AG10803 (cell line): Measurements from ENCODE around the gene TULP4.
"Not testable (repeated sequence)": the region's sequence is repeated elsewhere in the genome, so short reads cannot be mapped to it uniquely, and the experiment has no call there.

Source experiments
- DNase-seq: peaks from one replicate; pipeline ENCODE4 v3.0.0; 2010; ENCODE audit warnings: low read depth
- H3K4me3 ChIP-seq: 2 replicates; pipeline ENCODE4 v1.5.1; 2011; ENCODE audit warnings: mild to moderate bottlenecking, low read length, control low read depth
- CTCF ChIP-seq: conservative IDR thresholded peaks from 2 replicates; pipeline ENCODE4 v1.5.1; 2011; ENCODE audit warnings: mild to moderate bottlenecking, low read length, control low read depth, inconsistent platforms

Gene TULP4

DNA sequence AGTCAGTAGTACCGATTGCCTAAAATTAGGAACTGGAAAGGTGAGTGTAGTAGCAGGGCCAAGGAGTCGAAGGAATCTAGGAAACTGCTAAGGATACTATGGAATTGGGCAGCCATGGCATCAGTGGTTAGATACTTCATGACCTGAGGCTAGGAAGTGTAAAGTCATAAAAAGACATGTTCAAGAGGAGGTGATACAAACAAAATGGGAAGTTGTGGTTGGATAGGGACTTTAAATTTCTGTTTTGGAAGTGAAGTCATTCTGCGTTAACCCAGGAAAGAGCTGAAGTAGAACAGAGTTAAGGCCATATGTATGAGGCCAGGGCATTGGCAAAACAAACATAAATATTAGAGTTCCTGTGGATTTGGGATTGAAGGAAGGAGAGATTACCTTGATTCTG, 159.1 kb downstream of the TULP4 start:
- no peak for TF ChIP-seq CTCF
- DNase-seq, result no peak
- H3K4me3 ChIP-seq, result no peak overlapping the region

GRCh38 chr6:158472447-158472846, 160.2 kb downstream of the TULP4 start:
- TF ChIP-seq CTCF, result no peak
- H3K4me3 ChIP-seq, result no peak overlapping the region
- DNase-seq, result no peak

GRCh38 chr6:158474961-158475343, 162.7 kb downstream of the TULP4 start:
- DNase-seq, result peak; percentile 29
- H3K4me3 ChIP-seq, result no peak overlapping the region
- TF ChIP-seq CTCF, result no peak

- peak; percentile 75 for DNase-seq
- H3K4me3 ChIP-seq, result no peak overlapping the region; the same call in 1 of the 2 replicates
Measured at GRCh38 chr6:158475344-158476302, 163.4 kb downstream of the TULP4 start.

GRCh38 chr6:158476389-158476788, 164.1 kb downstream of the TULP4 start:
- H3K4me3 ChIP-seq, result no peak overlapping the region
- no peak for DNase-seq
- TF ChIP-seq CTCF, result no peak

More at GRCh38 chr6:158475344-158476302, 163.4 kb downstream of the TULP4 start:
- no peak for TF ChIP-seq CTCF

GRCh38 chr6:158477722-158478121, 165.5 kb downstream of the TULP4 start:
- not testable (repeated sequence) for H3K4me3 ChIP-seq, DNase-seq

DNA sequence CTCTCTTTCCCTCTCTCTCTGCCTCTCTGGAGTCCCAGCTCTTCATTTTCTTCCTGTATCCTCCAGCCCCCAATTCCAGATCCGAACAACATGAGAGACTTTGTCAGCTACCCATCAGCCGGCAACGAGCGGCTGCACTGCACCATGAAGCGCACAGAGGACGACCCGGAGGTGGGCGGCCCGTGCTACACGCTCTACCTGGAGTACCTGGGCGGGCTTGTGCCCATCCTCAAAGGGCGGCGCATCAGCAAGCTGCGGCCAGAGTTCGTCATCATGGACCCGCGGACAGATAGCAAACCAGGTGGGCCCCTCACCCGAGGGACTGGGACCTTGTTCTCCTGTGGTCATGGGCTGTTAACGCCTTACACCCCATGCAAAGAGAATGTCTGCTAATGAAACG, 168.7 kb downstream of the TULP4 start:
- TF ChIP-seq CTCF, result no peak
- no peak overlapping the region for H3K4me3 ChIP-seq
- no peak for DNase-seq
